ENCODE measurements around the gene CGAS.
"Not testable (repeated sequence)": the region's sequence is repeated elsewhere in the genome, so short reads cannot be mapped to it uniquely, and the experiment has no call there.

The CGAS gene

DNA sequence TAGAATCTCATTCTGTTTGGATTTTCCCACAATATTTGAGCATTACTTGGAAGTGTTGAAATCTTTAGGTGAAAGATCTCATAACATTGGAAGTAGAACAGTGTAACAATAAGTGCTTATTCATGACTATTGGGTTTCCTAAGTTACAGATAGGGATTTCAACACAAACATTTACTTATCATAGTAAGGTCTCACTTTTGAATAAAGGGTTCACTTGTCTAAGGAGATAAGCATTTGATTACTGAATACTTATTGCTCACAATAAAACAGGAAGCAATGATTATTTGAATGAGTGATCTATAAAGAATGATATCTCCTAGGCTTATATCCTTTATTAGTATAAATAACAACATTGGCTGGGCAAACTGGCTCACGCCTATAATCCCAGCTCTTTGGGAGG is 42.7 kb downstream of the CGAS start:
- no peak for DNase-seq (ENCODE audit: low read depth)
- H3K4me3 ChIP-seq (ENCODE audit: control insufficient read depth, low read depth, low read length) = no peak overlapping the region

DNA sequence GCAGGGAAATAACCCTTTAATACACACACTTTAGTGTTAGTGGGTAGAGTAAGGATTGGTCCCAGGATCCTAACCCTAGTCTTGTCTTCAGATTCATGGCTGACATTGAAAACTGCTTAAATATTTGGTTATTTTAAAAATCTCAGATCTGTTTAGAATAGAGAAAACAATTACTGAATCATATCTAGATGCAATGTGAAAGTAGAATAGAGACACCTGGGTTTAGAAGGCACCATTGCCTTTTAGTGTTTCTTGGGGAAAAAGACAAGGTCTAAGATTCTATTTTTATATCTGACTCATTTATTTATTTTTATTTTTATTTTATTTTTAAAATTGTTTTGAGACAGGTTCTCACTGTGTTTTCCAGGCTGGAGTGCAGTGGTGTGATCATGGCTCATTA is 51.4 kb downstream of the CGAS start:
- TF ChIP-seq, protein P1, sequence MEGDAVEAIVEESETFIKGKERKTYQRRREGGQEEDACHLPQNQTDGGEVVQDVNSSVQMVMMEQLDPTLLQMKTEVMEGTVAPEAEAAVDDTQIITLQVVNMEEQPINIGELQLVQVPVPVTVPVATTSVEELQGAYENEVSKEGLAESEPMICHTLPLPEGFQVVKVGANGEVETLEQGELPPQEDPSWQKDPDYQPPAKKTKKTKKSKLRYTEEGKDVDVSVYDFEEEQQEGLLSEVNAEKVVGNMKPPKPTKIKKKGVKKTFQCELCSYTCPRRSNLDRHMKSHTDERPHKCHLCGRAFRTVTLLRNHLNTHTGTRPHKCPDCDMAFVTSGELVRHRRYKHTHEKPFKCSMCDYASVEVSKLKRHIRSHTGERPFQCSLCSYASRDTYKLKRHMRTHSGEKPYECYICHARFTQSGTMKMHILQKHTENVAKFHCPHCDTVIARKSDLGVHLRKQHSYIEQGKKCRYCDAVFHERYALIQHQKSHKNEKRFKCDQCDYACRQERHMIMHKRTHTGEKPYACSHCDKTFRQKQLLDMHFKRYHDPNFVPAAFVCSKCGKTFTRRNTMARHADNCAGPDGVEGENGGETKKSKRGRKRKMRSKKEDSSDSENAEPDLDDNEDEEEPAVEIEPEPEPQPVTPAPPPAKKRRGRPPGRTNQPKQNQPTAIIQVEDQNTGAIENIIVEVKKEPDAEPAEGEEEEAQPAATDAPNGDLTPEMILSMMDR (conservative IDR thresholded peaks at IDR 0.05; ENCODE audit: control insufficient read depth, insufficient read depth, low read depth, low read length) = no peak
- no peak overlapping the region for H3K4me3 ChIP-seq (ENCODE audit: control insufficient read depth, low read depth, low read length)
- no peak for DNase-seq (ENCODE audit: low read depth)

More for the DNA sequence above, 42.7 kb downstream of the CGAS start:
- TF ChIP-seq, protein P1 (conservative IDR thresholded peaks at IDR 0.05; ENCODE audit: control insufficient read depth, insufficient read depth, low read depth, low read length) = no peak

- H3K4me3 ChIP-seq (ENCODE audit: control insufficient read depth, low read depth, low read length) = no peak overlapping the region
- DNase-seq (ENCODE audit: low read depth) = no peak
- TF ChIP-seq, protein P1 (conservative IDR thresholded peaks at IDR 0.05; ENCODE audit: control insufficient read depth, insufficient read depth, low read depth, low read length) = no peak
Measured at GRCh38 chr6:73395875-73396274, 56.2 kb downstream of the CGAS start.

GRCh38 chr6:73394577-73395354 is 57.3 kb downstream of the CGAS start, which contains the start of gene DDX43:
DDX43 (plus strand) TSS chr6:73394828; CDS start chr6:73394906, 78 bp downstream.
- TF ChIP-seq, protein P1 (conservative IDR thresholded peaks at IDR 0.05; ENCODE audit: control insufficient read depth, insufficient read depth, low read depth, low read length) = no peak
- peak within 1 kb of the TSS; percentile 27 for H3K4me3 ChIP-seq (ENCODE audit: control insufficient read depth, low read depth, low read length)
- peak; percentile 68 for DNase-seq (ENCODE audit: low read depth)

- DNase-seq (ENCODE audit: low read depth) = no peak
- TF ChIP-seq, protein P1 (conservative IDR thresholded peaks at IDR 0.05; ENCODE audit: control insufficient read depth, insufficient read depth, low read depth, low read length) = no peak
- no peak overlapping the region for H3K4me3 ChIP-seq (ENCODE audit: control insufficient read depth, low read depth, low read length)
Measured at GRCh38 chr6:73393278-73393677, 58.8 kb downstream of the CGAS start.

- H3K4me3 ChIP-seq (ENCODE audit: control insufficient read depth, low read depth, low read length); DNase-seq (ENCODE audit: low read depth): not testable (repeated sequence)
Measured at GRCh38 chr6:73392188-73392587, 59.9 kb downstream of the CGAS start.

- no peak for DNase-seq (ENCODE audit: low read depth)
- TF ChIP-seq, protein P1 (conservative IDR thresholded peaks at IDR 0.05; ENCODE audit: control insufficient read depth, insufficient read depth, low read depth, low read length) = no peak
- H3K4me3 ChIP-seq (ENCODE audit: control insufficient read depth, low read depth, low read length) = no peak overlapping the region
Measured at GRCh38 chr6:73391675-73392074, 60.4 kb downstream of the CGAS start.

Data from fibroblast of mammary gland (primary cell).